Activated naive CD8-positive, alpha-beta T cell treated with anti-CD3 and anti-CD28 coated beads for 36 hours (primary cell): Measurements from ENCODE around the gene FARP2. TPM values are rescaled to one million over a fixed set of nuclear protein-coding genes. Genes with fewer than 3 reads are reported as not detected.
"Not testable (repeated sequence)": the region's sequence is repeated elsewhere in the genome, so short reads cannot be mapped to it uniquely, and the experiment has no call there.

Experiments used
- DNase-seq: peaks from one replicate; pipeline ENCODE4 v3.0.0; 2021
- H3K27ac Mint-ChIP-seq: one replicate; pipeline ENCODE4 v1.8.0; 2022; ENCODE audit warnings: mild to moderate bottlenecking, moderate library complexity, mixed read lengths
- H3K27me3 Mint-ChIP-seq: one replicate; pipeline ENCODE4 v1.8.0; 2022; ENCODE audit warnings: mild to moderate bottlenecking, mixed read lengths
- H3K36me3 Mint-ChIP-seq: one replicate; pipeline ENCODE4 v1.8.0; 2021; ENCODE audit warnings: mild to moderate bottlenecking, mixed read lengths
- H3K4me1 Mint-ChIP-seq: one replicate; pipeline ENCODE4 v1.8.0; 2021; ENCODE audit warnings: mixed read lengths
- H3K4me3 Mint-ChIP-seq: one replicate; pipeline ENCODE4 v1.8.0; 2022; ENCODE audit warnings: mild to moderate bottlenecking, moderate library complexity, mixed read lengths
- H3K9me3 Mint-ChIP-seq: one replicate; pipeline ENCODE4 v1.8.0; 2022; ENCODE audit warnings: mixed read lengths
- total RNA-seq, 2 experiments: library from RNA; stranded (reverse); gene quantifications; one replicate each; pipeline ENCODE4 v1.2.3, GENCODE V29; 2021

FARP2 gene
- total RNA-seq, 2 experiments from 2014 or later: 32.7 to 36.8 TPM

DNA sequence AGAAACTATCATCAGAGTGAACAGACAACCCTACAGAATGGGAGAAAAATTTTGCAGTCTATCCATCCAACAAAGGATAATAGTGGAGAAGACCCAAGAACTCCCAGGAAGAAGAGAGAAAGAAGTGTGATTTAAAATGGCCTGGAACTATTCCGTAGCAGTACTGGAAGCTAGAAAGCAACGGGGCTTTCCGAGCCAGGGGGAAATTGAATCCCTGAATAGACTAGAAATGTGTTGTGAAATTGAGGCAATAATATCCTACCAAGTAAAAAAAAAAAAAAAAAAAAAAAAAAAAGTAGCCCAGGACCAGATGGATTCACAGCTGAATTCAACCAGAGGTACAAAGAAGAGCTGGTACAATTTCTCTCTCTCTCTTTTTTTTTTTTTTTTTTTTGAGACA lies 69.3 kb downstream of the FARP2 start:
- no peak overlapping the region for H3K27ac Mint-ChIP-seq
- H3K9me3 Mint-ChIP-seq: peaks cover 21% of the 10 kb centered on the region
- H3K27me3 Mint-ChIP-seq: no peaks in the 10 kb centered on the region

DNA sequence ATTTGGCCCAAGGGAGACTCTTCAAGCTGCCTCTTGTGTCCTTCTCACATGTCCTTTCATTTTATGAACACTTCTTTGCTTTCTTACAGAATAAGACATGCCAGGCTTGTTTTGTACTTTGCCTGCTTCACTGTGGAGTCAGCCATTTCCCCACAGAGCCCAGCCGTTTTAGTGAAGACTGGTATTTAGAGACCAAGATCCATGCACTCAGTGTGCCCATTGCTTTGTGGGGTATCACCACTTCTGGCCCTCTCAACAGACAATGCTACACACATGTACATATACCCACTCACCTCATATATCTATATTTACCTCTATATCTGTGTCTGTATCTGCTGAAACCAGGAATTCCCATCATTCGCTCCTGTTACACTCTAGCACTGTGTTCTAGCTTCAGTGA lies 74.1 kb downstream of the FARP2 start:
- no peak overlapping the region for H3K27ac Mint-ChIP-seq
- H3K4me1 Mint-ChIP-seq: no peaks in the 10 kb centered on the region
- H3K27me3 Mint-ChIP-seq: no peaks in the 10 kb centered on the region
- peaks cover 32% of the 10 kb centered on the region for H3K36me3 Mint-ChIP-seq
- DNase-seq: no peak
- H3K4me3 Mint-ChIP-seq: no peak overlapping the region
- no peaks in the 10 kb centered on the region for H3K9me3 Mint-ChIP-seq

More for the DNA sequence above, 69.3 kb downstream of the FARP2 start:
- Mint-ChIP-seq H3K36me3 (peaks cover 48% of the 10 kb centered on the region), H3K4me3 (no peak overlapping the region), H3K4me1 (no peaks in the 10 kb centered on the region)
- no peak for DNase-seq

DNA sequence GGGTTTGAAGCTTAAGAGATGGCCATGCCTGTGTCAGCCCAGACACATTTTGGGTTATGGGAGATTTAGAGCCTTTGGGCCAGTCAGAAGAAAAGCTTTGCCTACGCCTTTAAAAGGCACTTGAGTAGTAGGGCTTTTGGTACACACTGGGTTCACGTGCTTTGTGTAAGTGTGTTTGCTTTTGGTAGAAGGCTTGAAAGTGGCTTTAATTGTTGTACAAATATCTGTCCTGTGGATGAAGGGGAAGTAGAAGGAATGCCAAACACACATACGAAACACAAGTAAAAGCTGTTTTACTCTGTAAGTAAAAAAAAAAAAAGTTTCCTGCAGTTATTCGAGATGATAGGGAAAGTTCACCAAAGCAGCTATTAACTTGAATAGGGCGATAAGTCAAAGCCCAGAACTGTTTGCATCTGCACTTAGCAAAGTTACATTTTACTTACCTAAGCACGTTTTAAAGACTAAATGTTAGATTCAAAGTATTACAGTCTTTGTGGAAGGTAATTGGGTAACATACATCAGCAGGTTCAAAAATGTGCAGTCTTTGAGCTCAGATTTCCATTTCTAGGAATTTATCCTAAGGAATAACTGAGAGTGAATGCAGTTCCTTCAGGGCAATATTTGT lies 76.9 kb downstream of the FARP2 start:
- no peak for DNase-seq
- Mint-ChIP-seq H3K4me1 (no peaks in the 10 kb centered on the region), H3K4me3 (no peak overlapping the region), H3K27ac (no peak overlapping the region), H3K36me3 (peaks cover 43% of the 10 kb centered on the region), H3K9me3 (no peaks in the 10 kb centered on the region), H3K27me3 (no peaks in the 10 kb centered on the region)

DNA sequence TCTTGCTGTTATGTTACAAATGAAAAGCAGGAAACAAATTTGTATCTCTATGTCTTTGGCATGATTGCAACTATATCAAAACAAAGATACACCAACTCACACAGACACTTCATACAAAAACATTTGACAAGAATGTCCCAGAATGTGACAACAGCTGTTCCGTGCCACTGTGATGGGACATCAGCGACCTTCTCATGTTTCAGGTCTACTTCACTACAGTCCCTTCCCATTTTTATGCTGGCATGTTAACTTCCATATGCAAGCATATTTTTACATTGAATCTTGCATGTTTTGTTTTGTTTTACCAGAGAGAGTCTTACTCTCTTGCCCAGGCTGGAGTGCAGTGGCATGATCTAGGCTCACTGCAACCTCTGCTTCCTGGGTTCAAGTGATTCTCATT lies 81.1 kb downstream of the FARP2 start:
- no peaks in the 10 kb centered on the region for H3K9me3 Mint-ChIP-seq
- no peak overlapping the region for H3K27ac Mint-ChIP-seq
- H3K36me3 Mint-ChIP-seq: peaks cover 50% of the 10 kb centered on the region
- H3K27me3 Mint-ChIP-seq: peaks cover 21% of the 10 kb centered on the region
- H3K4me1 Mint-ChIP-seq: peaks cover under 1% of the 10 kb centered on the region
- no peak for DNase-seq
- H3K4me3 Mint-ChIP-seq: no peak overlapping the region

DNA sequence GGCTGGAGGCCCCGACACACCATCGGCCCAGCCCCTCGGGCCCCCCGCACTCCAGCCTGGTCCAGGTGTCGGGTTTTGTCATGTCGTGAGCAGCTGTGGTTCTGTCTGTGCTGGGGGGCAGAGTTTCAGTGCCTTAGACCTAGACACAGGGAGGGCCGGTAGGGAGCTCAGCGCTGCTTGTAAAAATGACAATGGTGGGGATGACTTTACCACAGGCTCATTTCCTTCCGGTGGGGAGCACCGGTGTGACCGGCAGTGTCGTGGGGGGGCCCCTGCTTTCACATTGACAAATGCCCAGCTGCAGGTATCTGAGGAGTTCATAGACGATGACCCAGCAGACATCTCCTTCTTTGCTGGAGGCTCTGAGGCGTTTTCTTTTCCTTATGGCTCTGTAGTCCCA lies 85.4 kb downstream of the FARP2 start:
- Mint-ChIP-seq H3K4me3 (no peak overlapping the region), H3K9me3 (no peaks in the 10 kb centered on the region), H3K4me1 (peaks cover 28% of the 10 kb centered on the region), H3K27me3 (peaks cover 57% of the 10 kb centered on the region), H3K36me3 (peaks cover 54% of the 10 kb centered on the region), H3K27ac (no peak overlapping the region)
- no peak for DNase-seq

DNA sequence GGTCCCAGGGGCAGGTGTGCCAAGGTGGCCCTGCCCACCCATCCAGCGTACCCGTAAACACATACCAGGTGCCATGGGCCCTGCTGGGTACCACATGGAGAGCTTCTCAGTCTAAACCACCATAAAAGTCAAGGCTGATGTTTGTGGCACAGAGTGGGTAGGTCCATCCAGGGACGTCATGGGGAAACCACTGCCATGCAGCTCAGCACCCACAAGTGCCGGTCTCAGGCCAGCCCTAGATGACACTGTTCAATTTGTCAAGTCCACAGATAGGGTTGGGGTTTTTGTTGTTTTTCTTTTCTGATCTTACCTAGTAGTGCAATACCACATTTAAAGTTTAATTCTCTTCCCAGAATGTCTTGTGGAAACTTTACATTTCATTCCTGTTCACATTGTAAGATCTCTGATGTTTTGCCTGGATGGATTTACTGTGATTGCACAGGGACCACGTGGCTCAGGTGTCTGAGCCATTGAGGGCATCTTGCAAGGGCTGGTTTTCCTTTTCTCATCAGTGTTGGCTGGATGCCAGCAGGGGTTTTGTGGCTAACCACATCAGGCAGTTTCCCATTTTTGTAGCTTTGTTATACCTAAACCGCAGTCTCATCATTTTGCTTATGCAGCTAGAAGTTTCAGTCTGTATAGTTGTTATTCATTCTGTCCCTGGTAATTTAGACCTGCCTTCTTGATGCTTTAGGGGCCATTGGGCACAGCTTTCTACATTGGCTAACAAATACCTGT lies 87.6 kb downstream of the FARP2 start:
- H3K27me3 Mint-ChIP-seq: peaks cover 73% of the 10 kb centered on the region

DNA sequence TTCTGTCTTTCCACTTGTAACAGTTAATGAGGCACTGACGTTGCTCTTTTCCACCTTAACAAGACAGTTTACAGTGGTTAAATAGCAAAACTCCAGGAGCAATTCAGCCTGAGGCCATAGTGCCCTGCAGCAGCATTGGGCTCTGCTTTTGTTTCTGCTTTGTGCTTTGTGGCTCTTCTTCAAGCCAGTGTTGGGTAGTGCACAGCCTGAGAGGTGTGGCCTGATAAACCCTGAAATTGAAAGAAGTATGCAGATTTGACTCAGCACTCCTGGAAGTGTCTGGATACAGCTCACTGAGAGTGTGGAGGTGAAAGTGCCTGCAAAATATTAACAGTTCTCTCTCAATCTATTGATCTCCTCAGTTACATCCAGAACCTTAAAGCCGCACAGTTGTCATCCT lies 89.3 kb downstream of the FARP2 start:
- Mint-ChIP-seq H3K9me3 (no peaks in the 10 kb centered on the region), H3K27me3 (peaks cover 80% of the 10 kb centered on the region), H3K4me3 (no peak overlapping the region), H3K4me1 (peaks cover 28% of the 10 kb centered on the region), H3K27ac (no peak overlapping the region), H3K36me3 (peaks cover 43% of the 10 kb centered on the region)
- no peak for DNase-seq

More for the DNA sequence above, 87.6 kb downstream of the FARP2 start:
- Mint-ChIP-seq H3K36me3 (peaks cover 46% of the 10 kb centered on the region), H3K4me3 (no peak overlapping the region), H3K4me1 (peaks cover 28% of the 10 kb centered on the region), H3K9me3 (no peaks in the 10 kb centered on the region), H3K27ac (peak overlapping the region; percentile 76)
- DNase-seq: peak; percentile 90

DNA sequence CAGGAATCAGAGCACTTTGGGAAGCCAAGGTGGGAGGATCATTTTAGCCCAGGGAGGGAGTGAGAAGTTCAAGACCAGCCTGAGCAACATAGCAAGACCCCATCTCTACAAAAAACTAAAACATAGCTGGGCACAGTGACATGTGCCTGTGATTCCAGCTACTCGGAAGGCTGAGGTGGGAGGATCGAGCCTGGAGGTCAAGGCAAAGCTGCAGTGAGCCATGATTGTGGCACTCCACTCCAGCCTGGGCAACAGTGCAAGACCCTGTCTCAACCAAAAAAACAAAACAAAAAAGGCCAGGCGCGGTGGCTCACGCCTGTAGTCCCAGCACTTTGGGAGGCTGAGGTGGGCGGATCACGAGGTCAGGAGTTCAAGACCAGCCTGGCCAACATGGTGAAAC lies 94.0 kb downstream of the FARP2 start:
- peaks cover 66% of the 10 kb centered on the region for H3K27me3 Mint-ChIP-seq
- H3K9me3 Mint-ChIP-seq, DNase-seq, H3K27ac Mint-ChIP-seq, H3K4me3 Mint-ChIP-seq, H3K4me1 Mint-ChIP-seq: not testable (repeated sequence)
- H3K36me3 Mint-ChIP-seq: peaks cover 13% of the 10 kb centered on the region

DNA sequence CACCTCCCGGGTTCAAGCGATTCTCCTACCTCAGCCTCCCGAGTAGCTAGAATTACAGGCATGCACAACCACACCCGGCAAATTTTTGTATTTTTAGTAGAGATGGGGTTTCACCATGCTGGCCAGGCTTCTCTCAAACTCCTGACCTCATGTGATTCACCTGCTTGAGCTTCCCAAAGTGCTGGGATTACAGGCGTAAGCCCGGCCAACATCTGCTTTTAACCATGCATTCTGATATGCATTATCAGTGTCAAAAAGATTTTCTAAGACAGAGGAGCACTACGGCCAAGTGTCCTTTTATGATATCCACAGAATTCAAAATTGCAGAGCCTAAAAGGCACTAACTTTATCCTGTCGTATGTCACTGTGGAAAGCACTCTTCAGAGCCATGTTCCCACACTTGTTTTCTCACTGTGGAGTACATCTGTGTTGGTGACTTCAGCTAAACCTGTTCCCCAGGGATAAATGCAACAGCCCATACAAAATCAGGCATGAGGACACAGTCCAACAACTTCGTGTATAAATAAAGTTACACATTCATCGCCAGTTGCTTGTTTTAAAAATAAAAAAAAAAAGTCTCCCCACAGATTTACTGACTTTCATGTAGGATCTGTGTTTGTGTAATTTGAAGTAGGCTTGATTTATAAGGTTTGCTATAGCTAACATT lies 95.9 kb downstream of the FARP2 start:
- H3K4me3 Mint-ChIP-seq: no peak overlapping the region
- no peaks in the 10 kb centered on the region for H3K4me1 Mint-ChIP-seq
- no peak for DNase-seq
- no peak overlapping the region for H3K27ac Mint-ChIP-seq
- peaks cover 56% of the 10 kb centered on the region for H3K27me3 Mint-ChIP-seq
- peaks cover 10% of the 10 kb centered on the region for H3K36me3 Mint-ChIP-seq
- no peaks in the 10 kb centered on the region for H3K9me3 Mint-ChIP-seq

DNA sequence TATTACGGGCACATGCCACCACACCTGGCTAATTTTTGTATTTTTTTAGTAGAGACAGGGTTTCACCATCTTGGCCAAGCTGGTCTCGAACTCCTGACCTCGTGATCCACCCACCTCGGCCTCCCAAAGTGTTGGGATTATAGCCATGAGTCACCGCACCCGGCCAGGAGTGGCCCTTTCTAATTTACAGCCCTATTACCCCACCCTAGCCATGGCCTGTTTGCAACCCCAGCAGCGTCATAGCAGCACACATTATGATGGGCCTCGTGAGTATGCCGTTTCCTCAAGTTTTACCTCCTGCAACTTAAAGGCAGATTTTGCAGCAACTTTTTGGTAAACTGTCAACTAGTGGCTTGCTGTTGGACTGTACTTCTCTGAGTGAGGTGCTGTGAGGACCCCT lies 97.8 kb downstream of the FARP2 start:
- DNase-seq, H3K9me3 Mint-ChIP-seq, H3K36me3 Mint-ChIP-seq, H3K4me3 Mint-ChIP-seq, H3K4me1 Mint-ChIP-seq, H3K27ac Mint-ChIP-seq: not testable (repeated sequence)
- peaks cover 45% of the 10 kb centered on the region for H3K27me3 Mint-ChIP-seq

DNA sequence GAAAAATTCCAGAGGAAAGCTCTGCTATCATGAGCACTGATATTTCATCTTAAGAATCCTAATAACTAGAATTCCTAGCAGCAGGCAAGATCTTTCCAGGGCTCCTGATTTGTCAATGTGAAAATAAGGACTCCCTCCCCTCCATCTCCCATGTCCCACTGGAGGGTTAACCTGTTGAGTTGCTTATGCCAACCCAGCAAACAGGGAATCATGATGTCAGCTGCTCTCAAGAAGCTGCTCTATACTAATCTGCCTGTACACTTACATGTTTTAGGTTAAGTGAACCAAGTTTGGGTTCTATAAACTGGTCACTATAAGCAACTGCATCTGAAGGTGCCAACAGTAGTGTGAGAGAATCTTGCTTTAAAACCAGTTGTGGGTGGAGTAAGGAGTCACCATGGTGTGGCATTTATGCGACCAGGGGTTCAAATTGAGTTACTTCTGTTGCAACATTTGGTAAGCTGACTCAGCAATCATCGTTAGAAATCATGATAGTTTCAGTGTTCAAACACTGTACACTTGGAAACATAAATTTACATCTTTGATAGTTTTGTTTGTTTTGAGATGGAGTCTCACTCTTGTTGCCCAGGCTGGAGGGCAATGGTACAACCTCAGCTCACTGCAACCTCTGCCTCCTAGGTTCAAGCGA lies 98.9 kb downstream of the FARP2 start:
- H3K4me3 Mint-ChIP-seq: no peak overlapping the region
- no peak overlapping the region for H3K27ac Mint-ChIP-seq
- peaks cover 37% of the 10 kb centered on the region for H3K27me3 Mint-ChIP-seq
- peaks cover under 1% of the 10 kb centered on the region for H3K36me3 Mint-ChIP-seq
- no peaks in the 10 kb centered on the region for H3K9me3 Mint-ChIP-seq
- no peak for DNase-seq
- no peaks in the 10 kb centered on the region for H3K4me1 Mint-ChIP-seq

DNA sequence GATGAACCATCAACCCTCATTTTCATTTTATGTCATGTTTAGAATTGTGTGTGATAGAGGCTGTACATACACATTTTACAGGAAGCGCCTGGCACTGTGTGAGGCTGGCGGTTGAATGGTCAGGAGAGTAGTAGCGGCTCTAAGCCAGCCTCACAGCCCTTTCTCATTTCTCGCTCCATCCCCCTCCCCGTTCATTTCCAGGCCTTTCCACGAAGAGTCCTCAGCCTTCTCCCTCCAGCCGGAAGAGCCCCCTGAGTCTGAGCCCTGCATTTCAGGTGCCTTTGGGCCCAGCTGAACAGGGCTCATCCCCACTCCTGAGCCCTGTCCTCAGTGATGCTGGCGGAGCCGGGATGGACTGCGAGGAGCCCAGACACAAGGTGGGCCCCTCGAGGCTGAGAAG lies 100.5 kb downstream of the FARP2 start:
- Mint-ChIP-seq H3K9me3 (no peaks in the 10 kb centered on the region), H3K36me3 (no peaks in the 10 kb centered on the region), H3K4me1 (no peaks in the 10 kb centered on the region), H3K4me3 (no peak overlapping the region), H3K27me3 (peaks cover 31% of the 10 kb centered on the region), H3K27ac (no peak overlapping the region)
- DNase-seq: no peak

DNA sequence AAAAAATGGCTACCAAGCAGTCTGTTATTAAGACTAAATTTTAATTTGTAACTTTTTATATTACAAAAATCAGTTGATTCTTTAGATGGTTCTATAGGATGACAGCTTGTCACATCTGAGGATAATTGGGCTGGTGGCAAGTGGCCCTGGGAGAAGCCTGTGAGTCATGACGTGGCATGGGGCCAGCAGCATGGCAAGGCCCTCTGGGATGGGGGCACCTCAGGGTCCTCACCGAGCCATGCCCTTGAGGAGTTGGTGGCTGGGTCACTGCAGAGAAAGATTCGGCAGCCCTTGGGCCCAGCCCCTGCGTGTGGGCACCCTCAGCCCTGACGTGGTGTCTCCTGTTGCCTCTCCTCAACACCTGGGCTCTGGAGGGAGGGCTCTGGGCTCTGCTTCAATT lies 102.6 kb downstream of the FARP2 start:
- H3K36me3 Mint-ChIP-seq: no peaks in the 10 kb centered on the region
- no peak overlapping the region for H3K27ac Mint-ChIP-seq
- H3K4me3 Mint-ChIP-seq: no peak overlapping the region
- H3K4me1 Mint-ChIP-seq: no peaks in the 10 kb centered on the region
- H3K27me3 Mint-ChIP-seq: peaks cover 22% of the 10 kb centered on the region
- no peak for DNase-seq
- no peaks in the 10 kb centered on the region for H3K9me3 Mint-ChIP-seq

DNA sequence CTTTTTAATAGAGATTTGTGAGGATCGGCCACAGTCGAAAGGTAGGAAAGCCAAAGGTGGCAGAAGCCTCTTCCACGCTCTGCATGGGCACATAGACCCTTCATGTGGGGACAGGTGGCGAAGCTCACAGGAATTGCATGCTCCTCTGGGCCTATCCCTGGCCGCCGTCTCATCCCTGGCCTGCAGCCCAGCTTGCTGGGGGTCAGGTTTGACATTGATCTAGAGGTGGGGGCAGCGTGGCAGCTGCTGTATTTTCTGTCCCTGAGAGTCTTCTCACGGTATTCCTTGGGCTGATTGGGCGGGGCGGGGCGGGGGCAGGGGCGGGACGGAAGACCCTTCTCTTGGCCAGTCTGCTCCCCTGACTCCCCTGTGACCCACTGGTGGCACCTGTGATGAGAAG lies 103.4 kb downstream of the FARP2 start:
- Mint-ChIP-seq H3K27me3 (peaks cover 15% of the 10 kb centered on the region), H3K4me3 (no peak overlapping the region), H3K4me1 (no peaks in the 10 kb centered on the region), H3K27ac (no peak overlapping the region), H3K9me3 (no peaks in the 10 kb centered on the region), H3K36me3 (no peaks in the 10 kb centered on the region)
- no peak for DNase-seq

DNA sequence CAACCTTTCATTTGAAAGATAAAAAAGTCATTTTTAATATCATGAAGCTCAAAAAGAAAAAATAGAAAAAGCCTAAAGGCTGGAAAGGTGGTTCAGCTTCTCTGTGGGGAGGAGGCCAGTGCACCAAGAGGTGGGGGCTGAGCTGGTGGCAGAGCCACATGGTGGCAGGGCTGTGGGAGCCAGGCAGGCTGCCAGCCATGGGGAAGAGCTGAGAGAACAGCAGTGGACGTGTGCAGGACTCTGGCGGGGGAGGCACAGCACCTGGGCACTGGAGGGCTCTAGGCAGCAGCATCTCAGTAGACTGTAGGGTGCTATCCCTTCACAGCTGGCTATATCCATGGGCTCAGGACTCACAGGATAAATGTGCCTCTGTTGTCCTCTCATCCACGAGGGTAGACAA lies 104.5 kb downstream of the FARP2 start:
- no peaks in the 10 kb centered on the region for H3K9me3 Mint-ChIP-seq
- no peak overlapping the region for H3K27ac Mint-ChIP-seq
- H3K36me3 Mint-ChIP-seq: no peaks in the 10 kb centered on the region

More for the DNA sequence above, 104.5 kb downstream of the FARP2 start:
- no peak for DNase-seq
- Mint-ChIP-seq H3K4me3 (no peak overlapping the region), H3K27me3 (peaks cover 11% of the 10 kb centered on the region), H3K4me1 (no peaks in the 10 kb centered on the region)
